GM12878 (cell line): Measurements from ENCODE around the gene NTSR1. TPM values are rescaled to one million over a fixed set of nuclear protein-coding genes. Genes with fewer than 3 reads are reported as not detected.

Experiments used
- ATAC-seq: fragments of 200-7000 bp; cut with Tn5 transposase; 3 replicates; pipeline ENCODE4 v1.9.1; 2020; ENCODE audit warnings: mild to moderate bottlenecking, moderate library complexity
- BruUV-seq: library from RNA; stranded (reverse); fragments of 400-500 nt; replicated peaks from 2 replicates; lab custom pipeline; 2021; lab: Mats Ljungman, UMichigan
- CTCF ChIA-PET: fragments of 300-600 bp; sonication (Branson Sonifier 250); formaldehyde crosslinking; extraction: SDS; loops from one replicate; lab custom pipeline; 2021; ENCODE audit warnings: inconsistent platforms; lab: Yijun Ruan, JAX
- POLR2A ChIA-PET: fragments of 350-600 bp; formaldehyde crosslinking; extraction: SDS; loops from one replicate; lab custom pipeline; 2021; ENCODE audit warnings: inconsistent platforms; lab: Charles Lee
- RAD21 ChIA-PET: fragments of 300-600 bp; sonication (Branson Sonifier 250); formaldehyde crosslinking; loops from one replicate; lab custom pipeline; 2023; ENCODE audit warnings: antibody characterized with exemption; ENCODE audit not compliant: unreplicated experiment; lab: Charles Lee
- SMC1A ChIA-PET: fragments of 300-600 bp; sonication (Branson Sonifier 250); formaldehyde crosslinking; loops from one replicate; lab custom pipeline; 2023; ENCODE audit not compliant: unreplicated experiment, uncharacterized antibody; lab: Charles Lee
- DNase-seq: peaks from one replicate; pipeline ENCODE4 v3.0.0-alpha.2; 2011; ENCODE audit warnings: low read depth, low spot score
- FAIRE-seq: peaks from 3 replicates; lab custom pipeline; 2011; peaks lifted over from hg19 to GRCh38; lab: Jason Lieb, UNC
- H2AFZ ChIP-seq: 2 replicates; pipeline ENCODE4 v1.6.0; 2011; ENCODE audit warnings: low read depth, low read length, control low read depth; ENCODE audit not compliant: control insufficient read depth
- H3K27ac ChIP-seq: 2 replicates; pipeline ENCODE4 v1.5.1; 2011; ENCODE audit warnings: control low read depth; ENCODE audit not compliant: control insufficient read depth, insufficient read depth
- H3K27me3 ChIP-seq, 2 experiments: replicated peaks in 1 of 2; 2 replicates each; pipeline versions ENCODE4 v1.6.0 to v1.6.1; 2011; ENCODE audit warnings: low read length in 1 of 2; ENCODE audit not compliant: control insufficient read depth in 2 of 2, insufficient read depth in 2 of 2
- H3K36me3 ChIP-seq, 2 experiments: 2 replicates each; pipeline ENCODE4 v1.5.1; 2011; ENCODE audit warnings: low read length in 1 of 2; ENCODE audit not compliant: control insufficient read depth in 2 of 2, insufficient read depth in 2 of 2
- H3K4me1 ChIP-seq: 2 replicates; pipeline ENCODE4 v1.6.1; 2011; ENCODE audit warnings: mild to moderate bottlenecking, low read length, moderate library complexity, mixed read lengths; ENCODE audit not compliant: control insufficient read depth, insufficient read depth
- H3K4me2 ChIP-seq: 2 replicates; pipeline ENCODE4 v1.6.0; 2011; ENCODE audit warnings: control low read depth; ENCODE audit not compliant: control insufficient read depth, insufficient read depth
- H3K4me3 ChIP-seq: fragments of 200-600 bp; sonication (generic); 2 replicates; pipeline ENCODE4 v1.5.1; 2016
- H3K79me2 ChIP-seq: 2 replicates; pipeline ENCODE4 v1.6.0; 2011; ENCODE audit warnings: low read length; ENCODE audit not compliant: control insufficient read depth, insufficient read depth
- H3K9ac ChIP-seq: 2 replicates; pipeline ENCODE4 v1.8.0; 2011; ENCODE audit warnings: low read length, control low read depth, mixed read lengths; ENCODE audit not compliant: control insufficient read depth, insufficient read depth
- H3K9me3 ChIP-seq: replicated peaks from 3 replicates; pipeline ENCODE4 v1.5.1; 2011; ENCODE audit warnings: mild to moderate bottlenecking, low read length; ENCODE audit not compliant: control insufficient read depth, insufficient read depth
- H4K20me1 ChIP-seq: 2 replicates; pipeline ENCODE4 v1.6.0; 2011; ENCODE audit not compliant: control insufficient read depth, insufficient read depth
- ASH2L ChIP-seq: fragments of 300-600, 200-600 bp; sonication (generic); IDR thresholded peaks from 2 replicates; pipeline ENCODE4 v1.6.1; 2017; ENCODE audit warnings: low read depth, mild to moderate bottlenecking, borderline replicate concordance
- BCL11A ChIP-seq: IDR thresholded peaks from 2 replicates; pipeline ENCODE4 v1.6.1; 2011; ENCODE audit warnings: low read depth, low read length
- BHLHE40 ChIP-seq, 2 experiments: fragments of 450-650 bp in 1 of 2; IDR thresholded peaks; 2 replicates each; pipeline ENCODE4 v1.6.1; 2011 to 2017; ENCODE audit warnings: low read depth in 2 of 2, borderline replicate concordance in 1 of 2, improper control_type of control experiment in 1 of 2, low read length in 1 of 2, mild to moderate bottlenecking in 1 of 2
- CEBPB ChIP-seq, 2 experiments: fragments of 150-350 bp in 1 of 2; IDR thresholded peaks; 2 replicates each; pipeline ENCODE4 v1.6.1; 2012 to 2014; ENCODE audit warnings: low read depth in 2 of 2, low read length in 2 of 2, borderline replicate concordance in 1 of 2, inconsistent platforms in 1 of 2
- CEBPZ ChIP-seq: fragments of 150-350 bp; IDR thresholded peaks from 2 replicates; pipeline ENCODE4 v1.6.1; 2016; ENCODE audit warnings: low read depth, low read length
- CHD4 ChIP-seq: fragments of 200-600 bp; sonication (generic); IDR thresholded peaks from 2 replicates; pipeline ENCODE4 v1.6.1; 2016; ENCODE audit warnings: mild to moderate bottlenecking
- CREM ChIP-seq: IDR thresholded peaks from 2 replicates; pipeline ENCODE4 v1.6.1; 2014; ENCODE audit warnings: antibody characterized with exemption, low read depth
- DPF2 ChIP-seq: fragments of 450-650 bp; IDR thresholded peaks from 2 replicates; pipeline ENCODE4 v1.6.1; 2017; ENCODE audit warnings: mild to moderate bottlenecking
- ELK1 ChIP-seq: IDR thresholded peaks from 2 replicates; pipeline ENCODE4 v1.6.1; 2012; ENCODE audit warnings: low read depth, low read length, improper control_type of control experiment
- ETV6 ChIP-seq, 2 experiments: fragments of 450-650 bp in 1 of 2; IDR thresholded peaks in 1 of 2; conservative IDR thresholded peaks in 1 of 2; 2 replicates each; pipeline ENCODE4 v1.6.1; 2014; ENCODE audit warnings: antibody characterized with exemption in 1 of 2, borderline replicate concordance in 1 of 2, low read depth in 1 of 2, mild to moderate bottlenecking in 1 of 2, moderate library complexity in 1 of 2
- MYB ChIP-seq: fragments of 150-350 bp; IDR thresholded peaks from 2 replicates; pipeline ENCODE4 v1.6.1; 2014; ENCODE audit warnings: mild to moderate bottlenecking, low read depth, low read length, borderline replicate concordance
- SP1 ChIP-seq: IDR thresholded peaks from one replicate; pipeline ENCODE4 v1.6.1; 2011; ENCODE audit warnings: low read depth, low read length
- TCF12 ChIP-seq: IDR thresholded peaks from 2 replicates; pipeline ENCODE4 v1.6.1; 2011; ENCODE audit warnings: low read depth, mild to moderate bottlenecking, low read length
- YY1 ChIP-seq: IDR thresholded peaks from 2 replicates; pipeline ENCODE4 v1.6.1; 2011; ENCODE audit warnings: low read depth, mild to moderate bottlenecking, low read length
- whole genome bisulfite sequencing: methylation state at CpG from one replicate; pipeline ENCODE4 v1.1.6; 2016; ENCODE audit warnings: low lambda C conversion rate; ENCODE audit not compliant: insufficient replicate concordance, insufficient coverage; ENCODE audit errors: missing lambda C conversion rate; 5-methylcytosine and 5-hydroxymethylcytosine counted together
- in situ Hi-C: fragments of 300-500 bp; cut with MboI; formaldehyde crosslinking; loops from 9 replicates; pipeline ENCODE4 v1.14.3; 2018; ENCODE audit warnings: mixed read lengths
- intact Hi-C: fragments of 100-400 bp; cut with micrococcal nuclease; formaldehyde crosslinking; loops from one replicate; pipeline ENCODE4 v1.14.2; 2022; ENCODE audit not compliant: unreplicated experiment
- polyA plus RNA-seq, 11 experiments: library from polyadenylated mRNA; depleted of rRNA in 4 of 11; unstranded in 6 of 11; stranded (reverse) in 5 of 11; fragments of >200 nt; fragmentation: Nextera tagmentation in 4 of 11; fragmentation: Illumina TruSeq in 1 of 11; extraction: Ambion mirVana in 4 of 11; extraction: Trizol in 1 of 11; gene quantifications; 1 replicate in 1 of 11; 2 replicates in 10 of 11; pipeline versions ENCODE4 v1.2.1 to v1.2.3, GENCODE V29; 2011 to 2016; ENCODE audit warnings: inconsistent platforms in 2 of 11, missing spikeins in 2 of 11, low read depth in 1 of 11
- total RNA-seq, 4 experiments: library from RNA; depleted of rRNA in 3 of 4; stranded (reverse); fragments of >200 nt in 3 of 4; fragmentation: Illumina TruSeq in 1 of 4; extraction: Trizol in 1 of 4; gene quantifications; 2 replicates each; pipeline versions ENCODE4 v1.2.1 to v1.2.3, GENCODE V29; 2013 to 2021
- TF ChIP-seq, protein P1 (sequence below): IDR thresholded peaks from 2 replicates; pipeline ENCODE4 v1.6.1; 2012; ENCODE audit warnings: low read length, inconsistent platforms
- TF ChIP-seq, protein P2 (sequence below): fragments of 150-350 bp; IDR thresholded peaks from 2 replicates; pipeline ENCODE4 v1.6.1; 2014; ENCODE audit warnings: mild to moderate bottlenecking, low read depth, low read length

Gene NTSR1
- total and polyA plus RNA-seq, 10 of the 15 experiments (the other 5 are each of a cell fraction or from before 2014, with no cell fraction given): not detected

DNA sequence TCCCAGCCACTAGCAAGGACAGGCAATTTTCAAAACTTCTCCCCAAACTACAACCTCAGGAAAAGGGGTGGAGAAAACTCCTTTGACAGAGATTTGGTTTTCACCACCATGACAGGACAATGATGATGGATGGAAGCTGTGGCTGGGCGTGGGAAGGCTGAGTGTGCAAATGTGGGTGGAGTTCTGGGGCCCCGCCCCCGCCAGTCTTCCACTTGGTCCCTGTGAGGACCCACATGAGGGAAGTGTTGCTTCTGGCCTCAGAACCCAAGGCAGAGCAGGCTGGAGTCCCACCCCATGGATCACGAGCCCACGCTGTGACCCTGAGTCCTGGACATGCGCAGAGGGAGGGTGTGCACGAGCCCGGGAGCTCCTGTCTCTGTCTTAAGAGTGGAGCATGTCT is 66.1 kb downstream of the NTSR1 start:
- in situ Hi-C loops (loop anchor here (5.0 kb wide), 1 partner anchor 53 kb away; no protein-coding TSS in a partner anchor), intact Hi-C loops (no loop called here)
- H3K27ac ChIP-seq: no peak overlapping the region
- no peaks in the 10 kb centered on the region for H3K79me2 ChIP-seq
- no peaks in the 10 kb centered on the region for H4K20me1 ChIP-seq
- RAD21 ChIA-PET: no interaction called here
- no peak for DNase-seq
- no peak for ATAC-seq
- H3K4me1 ChIP-seq: peaks cover 10% of the 10 kb centered on the region
- no peak overlapping the region for H3K9ac ChIP-seq
- no peaks in the 10 kb centered on the region; the same call in 2 of the 3 replicates for H3K9me3 ChIP-seq
- POLR2A ChIA-PET: no interaction called here
- TF ChIP-seq BCL11A (no peak), ASH2L (no peak), SP1 (no peak), CHD4 (no peak), MYB (no peak), CEBPB (IDR thresholded peaks at IDR 0.05; ENCODE audit: borderline replicate concordance in 1 of 2, low read depth in 2 of 2, low read length in 2 of 2) (no peak), ETV6 (conservative IDR thresholded peaks at IDR 0.05 in 1 of 2, IDR thresholded peaks at IDR 0.05 in 1 of 2; ENCODE audit: borderline replicate concordance in 1 of 2, low read depth in 1 of 2) (no peak), YY1 (no peak), CEBPZ (no peak), ELK1 (no peak), DPF2 (no peak), TCF12 (no peak), CREM (no peak), BHLHE40 (IDR thresholded peaks at IDR 0.05; ENCODE audit: borderline replicate concordance in 1 of 2, low read depth in 2 of 2, low read length in 1 of 2) (no peak)
- TF ChIP-seq, protein P1, sequence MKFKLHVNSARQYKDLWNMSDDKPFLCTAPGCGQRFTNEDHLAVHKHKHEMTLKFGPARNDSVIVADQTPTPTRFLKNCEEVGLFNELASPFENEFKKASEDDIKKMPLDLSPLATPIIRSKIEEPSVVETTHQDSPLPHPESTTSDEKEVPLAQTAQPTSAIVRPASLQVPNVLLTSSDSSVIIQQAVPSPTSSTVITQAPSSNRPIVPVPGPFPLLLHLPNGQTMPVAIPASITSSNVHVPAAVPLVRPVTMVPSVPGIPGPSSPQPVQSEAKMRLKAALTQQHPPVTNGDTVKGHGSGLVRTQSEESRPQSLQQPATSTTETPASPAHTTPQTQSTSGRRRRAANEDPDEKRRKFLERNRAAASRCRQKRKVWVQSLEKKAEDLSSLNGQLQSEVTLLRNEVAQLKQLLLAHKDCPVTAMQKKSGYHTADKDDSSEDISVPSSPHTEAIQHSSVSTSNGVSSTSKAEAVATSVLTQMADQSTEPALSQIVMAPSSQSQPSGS: no peak
- TF ChIP-seq, protein P2, sequence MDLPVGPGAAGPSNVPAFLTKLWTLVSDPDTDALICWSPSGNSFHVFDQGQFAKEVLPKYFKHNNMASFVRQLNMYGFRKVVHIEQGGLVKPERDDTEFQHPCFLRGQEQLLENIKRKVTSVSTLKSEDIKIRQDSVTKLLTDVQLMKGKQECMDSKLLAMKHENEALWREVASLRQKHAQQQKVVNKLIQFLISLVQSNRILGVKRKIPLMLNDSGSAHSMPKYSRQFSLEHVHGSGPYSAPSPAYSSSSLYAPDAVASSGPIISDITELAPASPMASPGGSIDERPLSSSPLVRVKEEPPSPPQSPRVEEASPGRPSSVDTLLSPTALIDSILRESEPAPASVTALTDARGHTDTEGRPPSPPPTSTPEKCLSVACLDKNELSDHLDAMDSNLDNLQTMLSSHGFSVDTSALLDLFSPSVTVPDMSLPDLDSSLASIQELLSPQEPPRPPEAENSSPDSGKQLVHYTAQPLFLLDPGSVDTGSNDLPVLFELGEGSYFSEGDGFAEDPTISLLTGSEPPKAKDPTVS: no peak
- H2AFZ ChIP-seq: no peak overlapping the region
- no peak overlapping the region for H3K4me3 ChIP-seq
- CTCF ChIA-PET: no interaction called here
- no TSS peak for BruUV-seq
- WGBS: 42% methylated on average over 8 of the region's 8 CpGs
- H3K27me3 ChIP-seq: no peaks in the 10 kb centered on the region; a peak in 2 of 4 replicates
- no peak overlapping the region for H3K4me2 ChIP-seq
- H3K36me3 ChIP-seq: no peaks in the 10 kb centered on the region
- no peak for FAIRE-seq
- SMC1A ChIA-PET: no interaction called here
